Parathyroid adenoma (tissue), 2 donors: ENCODE measurements around the gene GNG12.

Experiments
- H2AFZ ChIP-seq: fragments of 300-600 bp; sonication (generic); one replicate; pipeline ENCODE4 v1.7.0; 2017; ENCODE audit warnings: antibody characterized with exemption, mild to moderate bottlenecking
- H3K27ac ChIP-seq: fragments of 300-600 bp; sonication (generic); one replicate; pipeline ENCODE4 v1.7.0; 2017
- H3K27me3 ChIP-seq: fragments of 300-600 bp; sonication (generic); one replicate; pipeline ENCODE4 v1.7.0; 2017; ENCODE audit warnings: low read length; ENCODE audit not compliant: control insufficient read depth, insufficient read depth
- H3K36me3 ChIP-seq: fragments of 300-600 bp; sonication (generic); one replicate; pipeline ENCODE4 v1.7.0; 2017; ENCODE audit warnings: low read length; ENCODE audit not compliant: control insufficient read depth, insufficient read depth
- H3K4me1 ChIP-seq: fragments of 300-600 bp; sonication (generic); one replicate; pipeline ENCODE4 v1.7.0; 2017; ENCODE audit warnings: control low read depth
- H3K4me2 ChIP-seq: fragments of 300-600 bp; sonication (generic); one replicate; pipeline ENCODE4 v1.7.0; 2017; ENCODE audit warnings: low read length
- H3K4me3 ChIP-seq: fragments of 300-600 bp; sonication (generic); one replicate; pipeline ENCODE4 v1.7.0; 2017; ENCODE audit warnings: low read depth, low read length
- H3K79me2 ChIP-seq: fragments of 300-600 bp; sonication (generic); one replicate; pipeline ENCODE4 v1.7.0; 2017; ENCODE audit warnings: control low read depth
- H3K9ac ChIP-seq: fragments of 300-600 bp; sonication (generic); one replicate; pipeline ENCODE4 v1.7.0; 2017; ENCODE audit warnings: mild to moderate bottlenecking
- H3K9me3 ChIP-seq: fragments of 300-600 bp; sonication (generic); one replicate; pipeline ENCODE4 v1.7.0; 2017; ENCODE audit warnings: low read length; ENCODE audit not compliant: control insufficient read depth
- CTCF ChIP-seq: fragments of 300-600 bp; sonication (generic); IDR thresholded peaks from one replicate; pipeline ENCODE4 v1.7.0; 2017; ENCODE audit warnings: antibody characterized with exemption, mild to moderate bottlenecking
- donor health status: primary hyperparathyroidism.

GNG12 gene

GRCh38 chr1:67816095-67816475 is 17.2 kb downstream of the GNG12 start:
- H3K27ac ChIP-seq: peak overlapping the region; percentile 93
- H3K9ac ChIP-seq: no peak overlapping the region
- H3K4me3 ChIP-seq: no peak overlapping the region
- TF ChIP-seq CTCF: no peak
- no peaks in the 10 kb centered on the region for H3K9me3 ChIP-seq
- H3K36me3 ChIP-seq: no peaks in the 10 kb centered on the region
- H3K79me2 ChIP-seq: peaks cover 18% of the 10 kb centered on the region
- no peak overlapping the region for H2AFZ ChIP-seq
- no peaks in the 10 kb centered on the region for H3K27me3 ChIP-seq
- no peak overlapping the region for H3K4me2 ChIP-seq
- peaks cover 32% of the 10 kb centered on the region for H3K4me1 ChIP-seq

GRCh38 chr1:67815303-67816094 is 17.8 kb downstream of the GNG12 start:
- TF ChIP-seq CTCF: no peak
- peaks cover 29% of the 10 kb centered on the region for H3K4me1 ChIP-seq
- peak overlapping the region; percentile 93 for H3K27ac ChIP-seq
- H2AFZ ChIP-seq: peak overlapping the region; percentile 33
- H3K36me3 ChIP-seq: no peaks in the 10 kb centered on the region
- H3K79me2 ChIP-seq: peaks cover 15% of the 10 kb centered on the region
- no peaks in the 10 kb centered on the region for H3K9me3 ChIP-seq
- H3K4me2 ChIP-seq: no peak overlapping the region
- no peak overlapping the region for H3K9ac ChIP-seq
- H3K27me3 ChIP-seq: no peaks in the 10 kb centered on the region
- H3K4me3 ChIP-seq: no peak overlapping the region

- Histone ChIP-seq H3K27ac (peak overlapping the region; percentile 93), H3K36me3 (no peaks in the 10 kb centered on the region), H3K27me3 (no peaks in the 10 kb centered on the region), H3K9ac (no peak overlapping the region), H3K4me3 (peak overlapping the region; percentile 13), H3K79me2 (peaks cover 11% of the 10 kb centered on the region), H3K9me3 (no peaks in the 10 kb centered on the region), H3K4me1 (peaks cover 29% of the 10 kb centered on the region), H3K4me2 (peak overlapping the region; percentile 24), H2AFZ (no peak overlapping the region)
- TF ChIP-seq CTCF: no peak
Measured at GRCh38 chr1:67814121-67814772, 19.0 kb downstream of the GNG12 start.

GRCh38 chr1:67812226-67812625 is 21.0 kb downstream of the GNG12 start:
- H3K4me2 ChIP-seq: peak overlapping the region; percentile 2
- H3K27me3 ChIP-seq: no peaks in the 10 kb centered on the region
- H3K27ac ChIP-seq: peak overlapping the region; percentile 93
- no peaks in the 10 kb centered on the region for H3K9me3 ChIP-seq
- H3K4me1 ChIP-seq: peaks cover 22% of the 10 kb centered on the region
- peaks cover 9% of the 10 kb centered on the region for H3K79me2 ChIP-seq
- TF ChIP-seq CTCF: no peak
- H3K9ac ChIP-seq: no peak overlapping the region
- H3K36me3 ChIP-seq: no peaks in the 10 kb centered on the region
- no peak overlapping the region for H2AFZ ChIP-seq
- no peak overlapping the region for H3K4me3 ChIP-seq
